Prostate gland (tissue), 2 donors: ENCODE results near the gene COG5.

Experiments
- POLR2A ChIP-seq: fragments of 450-650 bp; IDR thresholded peaks from one replicate; pipeline ENCODE4 v1.6.1; 2016; ENCODE audit warnings: antibody characterized with exemption, mild to moderate bottlenecking
- POLR2AphosphoS5 ChIP-seq: sonication (generic); formaldehyde crosslinking; IDR thresholded peaks from one replicate; pipeline ENCODE4 v1.6.1; 2017; ENCODE audit warnings: antibody characterized with exemption
- TF ChIP-seq, protein P1 (sequence below), 4 experiments: fragments of 200-600 bp in 2 of 4; fragments of 450-650 bp in 2 of 4; sonication (generic) in 2 of 4; IDR thresholded peaks; 1 replicate in 3 of 4; 2 replicates in 1 of 4; pipeline ENCODE4 v1.5.1; 2016 to 2019; ENCODE audit warnings: antibody characterized with exemption in 4 of 4, mild to moderate bottlenecking in 2 of 4, moderate library complexity in 2 of 4

DNA sequence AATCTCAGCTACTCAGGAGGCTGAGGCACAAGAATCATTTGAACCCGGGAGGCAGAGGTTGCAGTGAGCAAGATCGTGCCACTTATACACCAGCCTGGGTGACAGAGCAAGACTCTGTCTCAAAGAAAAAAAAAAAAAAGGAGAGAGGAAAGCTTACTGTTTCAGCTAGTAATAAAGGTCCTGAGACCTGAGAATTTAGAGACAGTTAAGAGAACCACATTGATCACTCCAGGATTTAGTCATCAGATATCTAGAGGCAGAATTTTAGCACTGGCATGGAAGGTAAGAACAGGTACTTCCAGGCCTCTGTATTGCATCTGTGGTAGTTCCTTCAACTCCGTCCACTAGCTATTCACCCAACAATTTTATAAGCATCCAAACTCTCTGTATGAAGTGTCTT, 7.8 kb downstream of the COG5 start:
- TF ChIP-seq, protein P1, sequence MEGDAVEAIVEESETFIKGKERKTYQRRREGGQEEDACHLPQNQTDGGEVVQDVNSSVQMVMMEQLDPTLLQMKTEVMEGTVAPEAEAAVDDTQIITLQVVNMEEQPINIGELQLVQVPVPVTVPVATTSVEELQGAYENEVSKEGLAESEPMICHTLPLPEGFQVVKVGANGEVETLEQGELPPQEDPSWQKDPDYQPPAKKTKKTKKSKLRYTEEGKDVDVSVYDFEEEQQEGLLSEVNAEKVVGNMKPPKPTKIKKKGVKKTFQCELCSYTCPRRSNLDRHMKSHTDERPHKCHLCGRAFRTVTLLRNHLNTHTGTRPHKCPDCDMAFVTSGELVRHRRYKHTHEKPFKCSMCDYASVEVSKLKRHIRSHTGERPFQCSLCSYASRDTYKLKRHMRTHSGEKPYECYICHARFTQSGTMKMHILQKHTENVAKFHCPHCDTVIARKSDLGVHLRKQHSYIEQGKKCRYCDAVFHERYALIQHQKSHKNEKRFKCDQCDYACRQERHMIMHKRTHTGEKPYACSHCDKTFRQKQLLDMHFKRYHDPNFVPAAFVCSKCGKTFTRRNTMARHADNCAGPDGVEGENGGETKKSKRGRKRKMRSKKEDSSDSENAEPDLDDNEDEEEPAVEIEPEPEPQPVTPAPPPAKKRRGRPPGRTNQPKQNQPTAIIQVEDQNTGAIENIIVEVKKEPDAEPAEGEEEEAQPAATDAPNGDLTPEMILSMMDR (IDR thresholded peaks at IDR 0.05) = no peak
- TF ChIP-seq POLR2A (no peak), POLR2AphosphoS5 (no peak)
